GM19239 (cell line): ENCODE data around the gene TMEM94.
"Not testable (repeated sequence)": the region's sequence is repeated elsewhere in the genome, so short reads cannot be mapped to it uniquely, and the experiment has no call there.

Source experiments
- DNase-seq: peaks from one replicate; pipeline ENCODE4 v3.0.0; 2011; ENCODE audit warnings: low spot score; ENCODE audit not compliant: insufficient read length
- FAIRE-seq: peaks from 2 replicates; lab custom pipeline; 2011; peaks lifted over from hg19 to GRCh38; lab: Jason Lieb, UNC

The TMEM94 gene

GRCh38 chr17:75442168-75443103 lies 14.0 kb upstream of the TMEM94 start:
- DNase-seq: no peak
- no peak for FAIRE-seq

- FAIRE-seq: no peak
- no peak for DNase-seq
These were observed 11.1 kb upstream of the TMEM94 start for GRCh38 chr17:75445296-75445695.

GRCh38 chr17:75445896-75446295 lies 10.5 kb upstream of the TMEM94 start:
- not testable (repeated sequence) for DNase-seq, FAIRE-seq

GRCh38 chr17:75447951-75448856 lies 8.2 kb upstream of the TMEM94 start:
- DNase-seq (no peak), FAIRE-seq (no peak)

GRCh38 chr17:75450270-75450669 lies 6.2 kb upstream of the TMEM94 start:
- DNase-seq (no peak), FAIRE-seq (no peak)

GRCh38 chr17:75454193-75454592 lies 2.2 kb upstream of the TMEM94 start:
- peak; percentile 67 for FAIRE-seq
- DNase-seq: peak; percentile 35

- not testable (repeated sequence) for DNase-seq, FAIRE-seq
These were observed 1.8 kb upstream of the TMEM94 start for GRCh38 chr17:75454672-75455071.

GRCh38 chr17:75456039-75456416 lies 407 bp upstream of the TMEM94 start:
- DNase-seq (no peak), FAIRE-seq (no peak)

GRCh38 chr17:75457047-75457654 lies 716 bp downstream of the TMEM94 start:
- FAIRE-seq (no peak), DNase-seq (no peak)

- FAIRE-seq: no peak
- no peak for DNase-seq
These were observed 2.8 kb downstream of the TMEM94 start for GRCh38 chr17:75459246-75459589.

- no peak for DNase-seq
- no peak for FAIRE-seq
These were observed 3.3 kb downstream of the TMEM94 start for GRCh38 chr17:75459590-75460267.

GRCh38 chr17:75460295-75460694 lies 3.9 kb downstream of the TMEM94 start:
- DNase-seq (no peak), FAIRE-seq (no peak)

- FAIRE-seq (no peak), DNase-seq (no peak)
These were observed 7.2 kb downstream of the TMEM94 start for GRCh38 chr17:75463603-75464002.

GRCh38 chr17:75465039-75465438 lies 8.6 kb downstream of the TMEM94 start:
- no peak for DNase-seq
- no peak for FAIRE-seq

- no peak for DNase-seq
These were observed 11.9 kb downstream of the TMEM94 start for GRCh38 chr17:75468291-75468754.

GRCh38 chr17:75468779-75469373 lies 12.4 kb downstream of the TMEM94 start:
- FAIRE-seq: no peak
- DNase-seq: no peak

More at GRCh38 chr17:75468291-75468754, 11.9 kb downstream of the TMEM94 start:
- FAIRE-seq: no peak

- no peak for DNase-seq
- no peak for FAIRE-seq
These were observed 14.8 kb downstream of the TMEM94 start for GRCh38 chr17:75471207-75471606.

- no peak for FAIRE-seq
These were observed 15.7 kb downstream of the TMEM94 start for GRCh38 chr17:75472119-75472518.

GRCh38 chr17:75473246-75473645 lies 16.8 kb downstream of the TMEM94 start:
- FAIRE-seq: no peak

More at GRCh38 chr17:75472119-75472518, 15.7 kb downstream of the TMEM94 start:
- DNase-seq: no peak

More at GRCh38 chr17:75473246-75473645, 16.8 kb downstream of the TMEM94 start:
- DNase-seq: no peak
